Measurements from ENCODE around the gene ADGRV1.

The ADGRV1 gene

GRCh38 chr5:91178461-91178860 lies 619.9 kb downstream of the ADGRV1 start:
- DNase-seq = no peak

GRCh38 chr5:91179018-91179417 lies 620.4 kb downstream of the ADGRV1 start:
- DNase-seq = no peak

- no peak for DNase-seq
Observed at GRCh38 chr5:91180506-91180905, 621.9 kb downstream of the ADGRV1 start.

GRCh38 chr5:91182763-91183162 lies 624.2 kb downstream of the ADGRV1 start:
- DNase-seq = peak; percentile 48

GRCh38 chr5:91183743-91184142 lies 625.1 kb downstream of the ADGRV1 start:
- DNase-seq = no peak

- no peak for DNase-seq
Observed at GRCh38 chr5:91186101-91186500, 627.5 kb downstream of the ADGRV1 start.

- no peak for DNase-seq
Observed at GRCh38 chr5:91187032-91187431, 628.4 kb downstream of the ADGRV1 start.

- DNase-seq = no peak
Observed at GRCh38 chr5:91188755-91189154, 630.2 kb downstream of the ADGRV1 start.

- peak; percentile 24 for DNase-seq
Observed at GRCh38 chr5:91189480-91190313, 631.1 kb downstream of the ADGRV1 start.

- no peak for DNase-seq
Observed at GRCh38 chr5:91190314-91190690, 631.7 kb downstream of the ADGRV1 start.

GRCh38 chr5:91194824-91195381 lies 636.3 kb downstream of the ADGRV1 start:
- DNase-seq = no peak

- DNase-seq = no peak
Observed at GRCh38 chr5:91200692-91201091, 642.1 kb downstream of the ADGRV1 start.

GRCh38 chr5:91206103-91206502 lies 647.5 kb downstream of the ADGRV1 start:
- DNase-seq = no peak

- DNase-seq = no peak
Observed at GRCh38 chr5:91206734-91207133, 648.1 kb downstream of the ADGRV1 start.

- no peak for DNase-seq
Observed at GRCh38 chr5:91207248-91207647, 648.7 kb downstream of the ADGRV1 start.

- DNase-seq = no peak
Observed at GRCh38 chr5:91211997-91212713, 653.6 kb downstream of the ADGRV1 start.

- DNase-seq = no peak
Observed at GRCh38 chr5:91212714-91213092, 654.1 kb downstream of the ADGRV1 start.

All from CD4-positive, alpha-beta T cell treated with Interleukin-15 for 1 hour (primary cell).